K562 (cell line): ENCODE data around the gene SIGLEC14. TPM values are rescaled to one million over a fixed set of nuclear protein-coding genes. Genes with fewer than 3 reads are reported as not detected.

Experiments used
- ARID2 ChIP-seq: fragments of 450-650 bp; IDR thresholded peaks from 2 replicates; pipeline ENCODE4 v1.6.1; 2017; ENCODE audit warnings: antibody characterized with exemption, mild to moderate bottlenecking
- HMGXB4 ChIP-seq: sonication (generic); formaldehyde crosslinking; IDR thresholded peaks from 2 replicates; pipeline ENCODE4 v1.8.1; 2023; ENCODE audit warnings: mild to moderate bottlenecking, missing genetic modification reagents
- ILK ChIP-seq: fragments of 450-650 bp; IDR thresholded peaks from 2 replicates; pipeline ENCODE4 v1.6.1; 2016; ENCODE audit warnings: missing genetic modification characterization, low read depth, mild to moderate bottlenecking, missing compliant biosample characterization, moderate library complexity, borderline replicate concordance
- RHOXF2B ChIP-seq: fragments of 250-450 bp; sonication (Bioruptor Pico); conservative IDR thresholded peaks from 2 replicates; pipeline ENCODE4 v1.5.1; 2021
- SMC3 ChIP-seq: conservative IDR thresholded peaks from 2 replicates; pipeline ENCODE4 v1.6.1; 2011; ENCODE audit warnings: low read depth, low read length, improper control_type of control experiment; ENCODE audit not compliant: insufficient read depth
- STAG1 ChIP-seq: sonication (generic); formaldehyde crosslinking; IDR thresholded peaks from 2 replicates; pipeline ENCODE4 v1.5.0; 2020; ENCODE audit warnings: missing genetic modification reagents, borderline replicate concordance
- TEAD1 ChIP-seq, 2 experiments: fragments of 450-650 bp in 1 of 2; sonication (generic) in 1 of 2; formaldehyde crosslinking; IDR thresholded peaks; 2 replicates each; pipeline versions ENCODE4 v1.4.0 to v1.8.0; 2020 to 2022; ENCODE audit warnings: mild to moderate bottlenecking in 2 of 2, missing genetic modification reagents in 1 of 2
- ZNF184 ChIP-seq: sonication (generic); formaldehyde crosslinking; IDR thresholded peaks from 2 replicates; pipeline ENCODE4 v1.5.0; 2020; ENCODE audit warnings: missing genetic modification reagents
- ZNF354B ChIP-seq: fragments of 250-450 bp; sonication (Bioruptor Pico); IDR thresholded peaks from 2 replicates; pipeline ENCODE4 v1.4.0; 2020
- ZNF57 ChIP-seq: fragments of 450-650 bp; formaldehyde crosslinking; IDR thresholded peaks from 2 replicates; pipeline ENCODE4 v1.4.0; 2020; ENCODE audit warnings: mild to moderate bottlenecking, moderate library complexity
- ZNF583 ChIP-seq: fragments of 250-450 bp; sonication (Bioruptor Pico); IDR thresholded peaks from 2 replicates; pipeline ENCODE4 v1.4.0; 2020
- ZNF609 ChIP-seq: sonication (generic); formaldehyde crosslinking; IDR thresholded peaks from 2 replicates; pipeline ENCODE4 v1.8.1; 2023; ENCODE audit warnings: missing genetic modification reagents, mild to moderate bottlenecking, borderline replicate concordance
- polyA plus RNA-seq, 8 experiments: library from polyadenylated mRNA; depleted of rRNA in 4 of 8; stranded (reverse) in 5 of 8; unstranded in 3 of 8; fragments of >200 nt; fragmentation: Nextera tagmentation in 2 of 8; fragmentation: Illumina TruSeq in 1 of 8; extraction: Ambion mirVana in 2 of 8; extraction: Trizol in 1 of 8; gene quantifications; 2 replicates each; pipeline versions ENCODE4 v1.2.1 to v1.2.3, GENCODE V29; 2011 to 2014; ENCODE audit warnings: inconsistent platforms in 1 of 8, missing spikeins in 1 of 8
- total RNA-seq, 7 experiments: library from RNA; depleted of rRNA in 6 of 7; stranded (reverse); fragments of >200 nt in 6 of 7; fragmentation: Illumina TruSeq in 2 of 7; extraction: Trizol in 2 of 7; gene quantifications; 2 replicates each; pipeline versions ENCODE4 v1.2.1 to v1.2.3, GENCODE V29; 2011 to 2021; ENCODE audit warnings: low replicate concordance in 1 of 7
- TF ChIP-seq, protein P1 (sequence below): fragments of 450-650 bp; formaldehyde crosslinking; conservative IDR thresholded peaks from 2 replicates; pipeline ENCODE4 v1.4.0; 2022; ENCODE audit warnings: mild to moderate bottlenecking, missing genetic modification characterization

Gene SIGLEC14
- total and polyA plus RNA-seq, 9 of the 15 experiments (the other 6 are each of a cell fraction or from before 2014, with no cell fraction given) = not detected

DNA sequence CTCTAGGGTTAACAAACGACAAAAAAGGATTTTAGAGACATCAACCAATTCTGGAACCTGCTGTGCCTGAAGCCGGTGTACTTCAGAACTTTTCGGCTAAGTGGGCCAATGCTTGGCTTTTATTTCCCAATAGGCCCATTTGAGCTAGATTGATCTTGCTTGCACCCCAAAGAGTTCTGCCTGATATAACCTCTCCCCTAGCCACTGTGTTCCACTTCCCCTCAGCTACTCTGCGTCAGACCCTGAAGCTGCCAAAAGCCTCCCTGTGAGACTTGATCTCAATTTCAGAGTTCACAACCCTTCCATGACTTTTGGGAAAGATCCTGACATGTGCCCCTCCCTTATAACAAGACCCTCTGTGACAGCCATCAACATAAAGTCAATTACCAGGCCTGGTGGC is 5.6 kb upstream of the SIGLEC14 start (continued):
- TF ChIP-seq ZNF609 = no peak
- TF ChIP-seq RHOXF2B = no peak
- no peak for TF ChIP-seq TEAD1 (CRISPR knock-in tag; IDR thresholded peaks at IDR 0.05)
- TF ChIP-seq ILK (tag) = no peak
- TF ChIP-seq ZNF184 (CRISPR knock-in tag) = no peak
- no peak for TF ChIP-seq HMGXB4 (CRISPR knock-in tag)
- TF ChIP-seq, protein P1, sequence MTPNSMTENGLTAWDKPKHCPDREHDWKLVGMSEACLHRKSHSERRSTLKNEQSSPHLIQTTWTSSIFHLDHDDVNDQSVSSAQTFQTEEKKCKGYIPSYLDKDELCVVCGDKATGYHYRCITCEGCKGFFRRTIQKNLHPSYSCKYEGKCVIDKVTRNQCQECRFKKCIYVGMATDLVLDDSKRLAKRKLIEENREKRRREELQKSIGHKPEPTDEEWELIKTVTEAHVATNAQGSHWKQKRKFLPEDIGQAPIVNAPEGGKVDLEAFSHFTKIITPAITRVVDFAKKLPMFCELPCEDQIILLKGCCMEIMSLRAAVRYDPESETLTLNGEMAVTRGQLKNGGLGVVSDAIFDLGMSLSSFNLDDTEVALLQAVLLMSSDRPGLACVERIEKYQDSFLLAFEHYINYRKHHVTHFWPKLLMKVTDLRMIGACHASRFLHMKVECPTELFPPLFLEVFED (CRISPR knock-in tag) = no peak
- TF ChIP-seq ZNF354B (CRISPR knock-in tag) = no peak
- no peak for TF ChIP-seq STAG1 (CRISPR knock-in tag)
- TF ChIP-seq ZNF583 (CRISPR knock-in tag) = no peak
- no peak for TF ChIP-seq ARID2
- no peak for TF ChIP-seq SMC3
- TF ChIP-seq ZNF57 = no peak
- TF ChIP-seq, all 486 proteins: peak for 0
